ENCODE measurements around the gene SLC39A1. TPM values are rescaled to one million over a fixed set of nuclear protein-coding genes. Genes with fewer than 3 reads are reported as not detected.

SLC39A1 gene
- total and polyA plus RNA-seq, 2 of the 8 experiments (the other 6 are each of a cell fraction or from before 2014, with no cell fraction given): 238 to 337 TPM

GRCh38 chr1:153921080-153921802 lies 42.1 kb downstream of the SLC39A1 start (continued):
- TF ChIP-seq CHD7 (IDR thresholded peaks at IDR 0.05; ENCODE audit: insufficient replicate concordance, low read length) (no peak), SIX5 (IDR thresholded peaks at IDR 0.05; ENCODE audit: low read depth, low read length) (no peak)
